GM18520 (cell line): ENCODE measurements around the gene HSPA9.

Experiments used
- ATAC-seq: cut with Tn5 transposase; IDR thresholded peaks from one replicate; pipeline ENCODE4 v1.9.1; 2021; ENCODE audit not compliant: unreplicated experiment

Gene HSPA9

GRCh38 chr5:138564242-138564641 lies 11.0 kb downstream of the HSPA9 start:
- no peak for ATAC-seq

- no peak for ATAC-seq
Measured at GRCh38 chr5:138563340-138564118, 11.7 kb downstream of the HSPA9 start.

GRCh38 chr5:138560971-138561370 lies 14.2 kb downstream of the HSPA9 start:
- ATAC-seq, result no peak

- no peak for ATAC-seq
Measured at GRCh38 chr5:138559937-138560336, 15.3 kb downstream of the HSPA9 start.

GRCh38 chr5:138557677-138558076 lies 17.5 kb downstream of the HSPA9 start:
- no peak for ATAC-seq

- no peak for ATAC-seq
Measured at GRCh38 chr5:138554143-138554542, 21.1 kb downstream of the HSPA9 start.

GRCh38 chr5:138553437-138554095 lies 21.6 kb downstream of the HSPA9 start:
- no peak for ATAC-seq

- ATAC-seq, result no peak
Measured at GRCh38 chr5:138552657-138553056, 22.5 kb downstream of the HSPA9 start.

GRCh38 chr5:138549414-138549813 lies 25.8 kb downstream of the HSPA9 start:
- no peak for ATAC-seq

- no peak for ATAC-seq
Measured at GRCh38 chr5:138545919-138546562, 29.2 kb downstream of the HSPA9 start.

GRCh38 chr5:138544181-138545134 lies 30.7 kb downstream of the HSPA9 start:
- no peak for ATAC-seq

- peak; percentile 17 for ATAC-seq
Measured at GRCh38 chr5:138543730-138544104, 31.5 kb downstream of the HSPA9 start.

- ATAC-seq, result peak; percentile 90
Measured at GRCh38 chr5:138542956-138543729, 32.1 kb downstream of the HSPA9 start, which contains the start of gene ETF1. ETF1 (minus strand) TSS chr5:138543236; CDS start chr5:138542918, 318 bp downstream.

GRCh38 chr5:138542180-138542955 lies 32.8 kb downstream of the HSPA9 start:
- ATAC-seq, result no peak

- no peak for ATAC-seq
Measured at GRCh38 chr5:138541511-138542179, 33.6 kb downstream of the HSPA9 start.

GRCh38 chr5:138539791-138540190 lies 35.4 kb downstream of the HSPA9 start:
- no peak for ATAC-seq

- no peak for ATAC-seq
Measured at GRCh38 chr5:138538943-138539627, 36.1 kb downstream of the HSPA9 start.

GRCh38 chr5:138536665-138537315 lies 38.4 kb downstream of the HSPA9 start:
- ATAC-seq, result no peak
